Measurements from ENCODE around the gene GNA12. TPM values are rescaled to one million over a fixed set of nuclear protein-coding genes. Genes with fewer than 3 reads are reported as not detected.

Gene GNA12
- total and polyA plus RNA-seq, 12 donors = 8.2 to 65.1 (median 42.9) TPM

GRCh38 chr7:2819954-2820397 is 24.1 kb downstream of the GNA12 start:
- DNase-seq = peak in 1 of 7 donors; percentile 47
- peaks cover 24 to 61% of the 10 kb centered on the region in 2 donors for H3K4me1 ChIP-seq (replicated peaks in 1 of 2)
- intact Hi-C loops (cut with DNase I) = no loop called here
- H3K36me3 ChIP-seq (replicated peaks in 1 of 2) = no peaks in the 10 kb centered on the region
- H3K4me3 ChIP-seq = no peak overlapping the region
- no peaks in the 10 kb centered on the region for H3K9me3 ChIP-seq (replicated peaks in 1 of 3)
- H3K27me3 ChIP-seq = no peaks in the 10 kb centered on the region
- H3K27ac ChIP-seq = peak overlapping the region in 3 of 5 donors; percentile 76 to 77 (median 77)
- TF ChIP-seq CTCF (IDR thresholded peaks at IDR 0.05) (no peak), POLR2A (IDR thresholded peaks at IDR 0.05) (no peak)
- WGBS, 4 donors = 91 to 97% (median 97%) methylated on average over 16 of the region's 16 CpGs

GRCh38 chr7:2819161-2819953 is 24.8 kb downstream of the GNA12 start:
- H3K27me3 ChIP-seq = no peaks in the 10 kb centered on the region
- peaks cover 24 to 55% of the 10 kb centered on the region in 2 donors for H3K4me1 ChIP-seq (replicated peaks in 1 of 2)
- no peak for TF ChIP-seq POLR2A (IDR thresholded peaks at IDR 0.05)
- TF ChIP-seq CTCF (IDR thresholded peaks at IDR 0.05) = no peak
- 86 to 94% (median 89%) methylated on average over 15 of the region's 15 CpGs for WGBS, 4 donors
- H3K9me3 ChIP-seq (replicated peaks in 1 of 3) = no peaks in the 10 kb centered on the region
- no peaks in the 10 kb centered on the region for H3K36me3 ChIP-seq (replicated peaks in 1 of 2)
- intact Hi-C loops (cut with DNase I) = no loop called here
- H3K4me3 ChIP-seq = no peak overlapping the region
- H3K27ac ChIP-seq = peak overlapping the region in 3 of 5 donors; percentile 76 to 77 (median 77)
- DNase-seq = peak in 1 of 7 donors; percentile 44

GRCh38 chr7:2818653-2819052 is 25.5 kb downstream of the GNA12 start:
- Histone ChIP-seq H3K27me3 (no peaks in the 10 kb centered on the region), H3K27ac (peak overlapping the region in 2 of 5 donors; percentile 76 to 77), H3K4me1 (replicated peaks in 1 of 2) (peaks cover 24 to 49% of the 10 kb centered on the region in 2 donors), H3K36me3 (replicated peaks in 1 of 2) (no peaks in the 10 kb centered on the region), H3K4me3 (no peak overlapping the region), H3K9me3 (replicated peaks in 1 of 3) (no peaks in the 10 kb centered on the region)
- TF ChIP-seq CTCF (IDR thresholded peaks at IDR 0.05) = no peak
- no peak for TF ChIP-seq POLR2A (IDR thresholded peaks at IDR 0.05)
- no peak for DNase-seq
- intact Hi-C loops (cut with DNase I) = no loop called here
- WGBS, 4 donors = 90 to 95% (median 94%) methylated on average over 12 of the region's 12 CpGs

- WGBS, 4 donors = 81 to 94% (median 84%) methylated on average over 7 of the region's 7 CpGs
- Histone ChIP-seq H3K27ac (peak overlapping the region in 1 of 5 donors; percentile 77), H3K4me3 (no peak overlapping the region), H3K4me1 (replicated peaks in 1 of 2) (peaks cover 24 to 44% of the 10 kb centered on the region in 2 donors), H3K36me3 (replicated peaks in 1 of 2) (no peaks in the 10 kb centered on the region), H3K27me3 (no peaks in the 10 kb centered on the region), H3K9me3 (replicated peaks in 1 of 3) (no peaks in the 10 kb centered on the region)
- intact Hi-C loops (cut with DNase I) = no loop called here
- peak in 1 of 7 donors; percentile 76 for DNase-seq
- TF ChIP-seq CTCF (IDR thresholded peaks at IDR 0.05) (no peak), POLR2A (IDR thresholded peaks at IDR 0.05) (no peak)
These were observed 26.0 kb downstream of the GNA12 start for GRCh38 chr7:2818121-2818520.

Data from adrenal gland (tissue), 12 donors.